Tibial nerve (tissue), 4 donors: ENCODE measurements around the gene TBCC. TPM values are rescaled to one million over a fixed set of nuclear protein-coding genes. Genes with fewer than 3 reads are reported as not detected.

Source experiments
- DNase-seq, 2 donors: peaks; one replicate each; pipeline ENCODE4 v3.0.0-alpha.2; 2019; ENCODE audit warnings: low spot score in 2 of 2
- H3K27ac ChIP-seq, 4 donors: fragments of 200-600 bp; sonication (generic) in 3 of 4; one replicate each; pipeline ENCODE4 v1.5.1; 2017 to 2019; ENCODE audit warnings: mild to moderate bottlenecking in 1 of 4
- H3K27me3 ChIP-seq, 2 donors: fragments of 200-600 bp; sonication (generic) in 1 of 2; one replicate each; pipeline versions ENCODE4 v1.5.1 to v1.6.0; 2017 to 2019
- H3K36me3 ChIP-seq, 3 donors: fragments of 200-600 bp; sonication (generic); one replicate each; pipeline ENCODE4 v1.5.1; 2018 to 2019
- H3K4me1 ChIP-seq, 4 donors: fragments of 200-600 bp; sonication (generic) in 3 of 4; one replicate each; pipeline ENCODE4 v1.5.1; 2017 to 2019
- H3K4me3 ChIP-seq, 4 donors: fragments of 200-600 bp; sonication (generic) in 3 of 4; one replicate each; pipeline ENCODE4 v1.5.1; 2017 to 2019; ENCODE audit warnings: mild to moderate bottlenecking in 1 of 4, moderate library complexity in 1 of 4
- H3K9me3 ChIP-seq, 4 donors: fragments of 200-600 bp; sonication (generic) in 3 of 4; one replicate each; pipeline ENCODE4 v1.5.1; 2017 to 2019
- EP300 ChIP-seq, 2 donors: sonication (generic); formaldehyde crosslinking; IDR thresholded peaks; one replicate each; pipeline ENCODE4 v1.6.1; 2017; ENCODE audit warnings: antibody characterized with exemption in 2 of 2, mild to moderate bottlenecking in 1 of 2
- POLR2A ChIP-seq, 2 donors: fragments of 450-650 bp; IDR thresholded peaks; one replicate each; pipeline ENCODE4 v1.6.1; 2017; ENCODE audit warnings: antibody characterized with exemption in 2 of 2, mild to moderate bottlenecking in 2 of 2, moderate library complexity in 2 of 2
- WGBS, 2 donors: methylation state at CpG; one replicate each; pipeline ENCODE4 v1.1.5; 2018; 5-methylcytosine and 5-hydroxymethylcytosine counted together
- total RNA-seq, 4 donors: library from RNA; depleted of rRNA; stranded (reverse); fragments of >200 nt; gene quantifications; one replicate each; pipeline ENCODE4 v1.1.0, GENCODE V29; 2016
- TF ChIP-seq, protein P1 (sequence below), 5 experiments: fragments of 200-600 bp in 3 of 5; fragments of 450-650 bp in 2 of 5; sonication (generic) in 3 of 5; IDR thresholded peaks; one replicate each; pipeline ENCODE4 v1.5.1; 2016 to 2019; ENCODE audit warnings: antibody characterized with exemption in 5 of 5, mild to moderate bottlenecking in 3 of 5, moderate library complexity in 2 of 5

The TBCC gene
- total RNA-seq, 4 donors from 2014 or later, result 20.7 to 29.4 (median 25.4) TPM

DNA sequence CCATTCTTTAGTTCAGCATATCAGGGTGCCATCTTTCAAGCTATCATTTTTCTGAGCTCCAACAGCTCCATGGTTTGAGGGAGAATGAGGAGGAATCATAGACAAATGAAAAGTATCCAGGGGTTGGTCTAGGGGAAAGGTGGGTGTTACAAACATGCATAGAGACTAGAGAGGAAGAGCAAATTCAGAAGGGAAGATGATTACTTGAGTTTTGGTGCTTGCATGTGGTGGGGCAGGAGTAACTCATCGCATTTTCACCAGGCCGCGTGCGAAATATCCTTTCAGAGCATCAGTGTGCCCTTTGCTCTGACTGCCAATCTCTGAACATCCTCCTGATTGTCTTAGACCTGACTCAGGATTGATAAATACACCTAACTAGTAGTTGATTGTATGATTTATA is 28.3 kb upstream of the TBCC start:
- TF ChIP-seq, protein P1, sequence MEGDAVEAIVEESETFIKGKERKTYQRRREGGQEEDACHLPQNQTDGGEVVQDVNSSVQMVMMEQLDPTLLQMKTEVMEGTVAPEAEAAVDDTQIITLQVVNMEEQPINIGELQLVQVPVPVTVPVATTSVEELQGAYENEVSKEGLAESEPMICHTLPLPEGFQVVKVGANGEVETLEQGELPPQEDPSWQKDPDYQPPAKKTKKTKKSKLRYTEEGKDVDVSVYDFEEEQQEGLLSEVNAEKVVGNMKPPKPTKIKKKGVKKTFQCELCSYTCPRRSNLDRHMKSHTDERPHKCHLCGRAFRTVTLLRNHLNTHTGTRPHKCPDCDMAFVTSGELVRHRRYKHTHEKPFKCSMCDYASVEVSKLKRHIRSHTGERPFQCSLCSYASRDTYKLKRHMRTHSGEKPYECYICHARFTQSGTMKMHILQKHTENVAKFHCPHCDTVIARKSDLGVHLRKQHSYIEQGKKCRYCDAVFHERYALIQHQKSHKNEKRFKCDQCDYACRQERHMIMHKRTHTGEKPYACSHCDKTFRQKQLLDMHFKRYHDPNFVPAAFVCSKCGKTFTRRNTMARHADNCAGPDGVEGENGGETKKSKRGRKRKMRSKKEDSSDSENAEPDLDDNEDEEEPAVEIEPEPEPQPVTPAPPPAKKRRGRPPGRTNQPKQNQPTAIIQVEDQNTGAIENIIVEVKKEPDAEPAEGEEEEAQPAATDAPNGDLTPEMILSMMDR (IDR thresholded peaks at IDR 0.05), result no peak
- no peak for TF ChIP-seq EP300 (IDR thresholded peaks at IDR 0.05)
- no peak for TF ChIP-seq POLR2A (IDR thresholded peaks at IDR 0.05)
- Histone ChIP-seq H3K9me3 (no peaks in the 10 kb centered on the region), H3K4me1 (peaks cover 0 to 43% (median 14%) of the 10 kb centered on the region in 4 donors), H3K36me3 (no peaks in the 10 kb centered on the region), H3K4me3 (no peak overlapping the region), H3K27me3 (no peaks in the 10 kb centered on the region), H3K27ac (peak overlapping the region in 2 of 4 donors; percentile 9 to 63)
- WGBS, 2 donors, result 94 to 98% methylated on average over 4 of the region's 4 CpGs
- no peak for DNase-seq

DNA sequence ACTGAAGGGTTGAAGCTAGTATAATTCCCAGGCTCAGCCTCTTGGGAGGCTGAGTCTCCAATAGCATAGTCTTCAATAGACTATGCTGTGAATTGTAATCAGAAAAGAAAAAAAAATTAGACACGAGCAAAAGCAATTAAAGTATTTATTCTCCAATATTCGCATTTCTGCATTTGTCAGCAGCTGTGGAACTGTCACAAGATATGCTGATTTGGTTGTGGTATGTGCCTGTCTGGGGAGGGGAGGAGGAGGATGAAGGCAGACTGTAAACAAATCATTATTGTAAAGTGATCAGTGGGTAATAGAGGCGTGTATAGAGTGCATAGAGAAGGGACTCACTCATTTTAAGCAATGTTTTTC is 25.8 kb upstream of the TBCC start:
- H3K9me3 ChIP-seq, result no peaks in the 10 kb centered on the region
- WGBS, 2 donors, result 25 to 33% methylated on average over 3 of the region's 3 CpGs
- H3K4me1 ChIP-seq, result peaks cover 0 to 44% (median 10%) of the 10 kb centered on the region in 4 donors
- H3K4me3 ChIP-seq, result peak overlapping the region in 2 of 4 donors; percentile 36 to 41
- H3K27me3 ChIP-seq, result no peaks in the 10 kb centered on the region
- TF ChIP-seq EP300 (IDR thresholded peaks at IDR 0.05) (no peak), POLR2A (IDR thresholded peaks at IDR 0.05) (no peak)
- TF ChIP-seq, protein P1 (IDR thresholded peaks at IDR 0.05), result no peak
- H3K36me3 ChIP-seq, result no peaks in the 10 kb centered on the region
- no peak for DNase-seq
- H3K27ac ChIP-seq, result peak overlapping the region in 2 of 4 donors; percentile 56 to 81

DNA sequence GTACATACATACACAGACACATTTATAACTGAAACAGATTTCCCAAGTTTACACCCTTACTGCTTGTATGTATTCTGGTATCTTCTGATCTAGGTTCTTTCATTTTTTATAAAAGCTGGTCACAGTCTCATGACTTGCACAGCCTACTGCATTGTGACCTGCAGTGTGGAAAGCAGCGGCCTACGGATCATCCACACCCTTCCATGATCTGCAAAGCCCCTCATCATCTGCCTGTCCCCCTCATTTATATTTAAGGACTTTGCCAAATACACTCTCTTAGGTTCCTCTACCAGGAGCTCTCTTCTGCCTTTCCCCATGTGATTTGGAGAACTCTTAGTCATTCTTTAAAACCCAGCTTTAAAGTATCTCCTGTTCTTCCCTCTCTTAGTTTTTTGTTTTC is 23.9 kb upstream of the TBCC start:
- TF ChIP-seq POLR2A (IDR thresholded peaks at IDR 0.05) (no peak), EP300 (IDR thresholded peaks at IDR 0.05) (no peak)
- TF ChIP-seq, protein P1 (IDR thresholded peaks at IDR 0.05), result no peak
- H3K9me3 ChIP-seq, result no peaks in the 10 kb centered on the region
- H3K27ac ChIP-seq, result no peak overlapping the region
- no peak overlapping the region for H3K4me3 ChIP-seq
- H3K27me3 ChIP-seq, result no peaks in the 10 kb centered on the region
- DNase-seq, result no peak
- peaks cover 0 to 7% (median 0%) of the 10 kb centered on the region in 3 donors for H3K36me3 ChIP-seq
- WGBS, 2 donors, result 94 to 98% methylated on average over 2 of the region's 2 CpGs
- H3K4me1 ChIP-seq, result peaks cover 0 to 46% (median 10%) of the 10 kb centered on the region in 4 donors

DNA sequence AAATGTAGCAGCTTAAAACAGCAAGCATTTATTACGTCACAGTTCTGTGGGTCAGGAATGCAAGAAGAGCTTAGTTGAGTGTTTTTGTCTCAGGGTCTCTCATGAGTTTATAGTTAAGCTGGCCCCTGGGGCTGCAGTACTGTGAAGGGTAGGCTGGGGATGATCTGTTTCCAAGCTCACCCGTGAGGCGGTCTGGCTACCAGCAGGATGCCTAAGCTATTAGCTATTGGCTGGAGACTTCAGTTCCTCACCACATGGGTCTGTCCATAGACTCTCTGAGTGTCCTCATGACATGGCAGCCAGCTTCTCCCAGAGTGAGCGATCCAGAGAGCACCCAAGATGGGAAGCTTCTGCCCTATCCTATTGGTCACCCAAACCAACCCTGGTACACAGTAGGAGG is 23.1 kb upstream of the TBCC start:
- H3K27me3 ChIP-seq, result no peaks in the 10 kb centered on the region
- H3K4me1 ChIP-seq, result peaks cover 0 to 45% (median 10%) of the 10 kb centered on the region in 4 donors
- TF ChIP-seq EP300 (IDR thresholded peaks at IDR 0.05) (no peak), POLR2A (IDR thresholded peaks at IDR 0.05) (no peak)
- TF ChIP-seq, protein P1 (IDR thresholded peaks at IDR 0.05), result no peak
- 86 to 92% methylated on average over 4 of the region's 4 CpGs for WGBS, 2 donors
- no peaks in the 10 kb centered on the region for H3K9me3 ChIP-seq
- peaks cover 0 to 7% (median 0%) of the 10 kb centered on the region in 3 donors for H3K36me3 ChIP-seq
- no peak for DNase-seq
- no peak overlapping the region for H3K4me3 ChIP-seq
- no peak overlapping the region for H3K27ac ChIP-seq

DNA sequence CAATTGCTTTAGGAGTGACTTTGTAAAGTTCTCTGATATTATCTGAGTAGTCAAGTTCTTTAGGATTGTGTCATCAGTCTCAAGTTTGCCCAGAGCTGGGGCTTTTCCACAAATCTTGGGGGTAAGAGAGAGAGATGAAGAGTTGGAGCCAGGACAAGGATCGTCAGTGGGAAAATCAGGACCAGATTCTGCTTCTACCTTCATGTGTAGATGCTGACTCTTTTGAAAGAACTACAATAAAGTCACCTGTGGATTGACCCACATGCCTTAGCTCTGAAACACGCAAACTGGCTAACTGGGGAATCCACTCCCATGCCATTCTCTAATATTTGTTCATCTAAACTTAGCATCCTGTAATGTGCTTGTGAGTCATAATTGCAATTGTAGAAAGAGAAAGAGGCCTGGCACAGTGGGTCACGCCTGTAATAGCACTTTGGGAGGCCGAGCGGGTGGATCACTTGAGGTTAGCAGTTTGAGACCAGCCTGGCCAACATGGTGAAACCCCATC is 20.3 kb upstream of the TBCC start:
- no peak overlapping the region for H3K27ac ChIP-seq

More for the DNA sequence above, 20.3 kb upstream of the TBCC start:
- no peaks in the 10 kb centered on the region for H3K27me3 ChIP-seq
- H3K9me3 ChIP-seq, result no peaks in the 10 kb centered on the region
- 94 to 95% methylated on average over 5 of the region's 5 CpGs for WGBS, 2 donors
- TF ChIP-seq EP300 (IDR thresholded peaks at IDR 0.05) (no peak), POLR2A (IDR thresholded peaks at IDR 0.05) (no peak)
- TF ChIP-seq, protein P1 (IDR thresholded peaks at IDR 0.05), result no peak
- DNase-seq, result no peak
- H3K4me3 ChIP-seq, result no peak overlapping the region
- H3K36me3 ChIP-seq, result peaks cover 0 to 7% (median 0%) of the 10 kb centered on the region in 3 donors
- peaks cover 0 to 34% (median 4%) of the 10 kb centered on the region in 4 donors for H3K4me1 ChIP-seq
